AG08395 (cell line): Measurements from ENCODE around the gene ANKS1A.
"Not testable (repeated sequence)": the region's sequence is repeated elsewhere in the genome, so short reads cannot be mapped to it uniquely, and the experiment has no call there.

Source experiments
- DNase-seq: peaks from one replicate; pipeline ENCODE4 v3.0.0; 2012; ENCODE audit warnings: mixed read lengths, low spot score

Gene ANKS1A

GRCh38 chr6:35124356-35124755 is 235.3 kb downstream of the ANKS1A start:
- DNase-seq, result no peak

- DNase-seq, result no peak
Observed at GRCh38 chr6:35128042-35128441, 239.0 kb downstream of the ANKS1A start.

GRCh38 chr6:35128496-35128895 is 239.4 kb downstream of the ANKS1A start:
- DNase-seq, result peak; percentile 41

GRCh38 chr6:35136185-35136584 is 247.1 kb downstream of the ANKS1A start:
- no peak for DNase-seq

GRCh38 chr6:35138191-35138590 is 249.1 kb downstream of the ANKS1A start:
- not testable (repeated sequence) for DNase-seq

- DNase-seq, result no peak
Observed at GRCh38 chr6:35139470-35139869, 250.4 kb downstream of the ANKS1A start.

GRCh38 chr6:35139924-35140638 is 251.0 kb downstream of the ANKS1A start:
- DNase-seq, result peak; percentile 53

- no peak for DNase-seq
Observed at GRCh38 chr6:35140639-35141006, 251.6 kb downstream of the ANKS1A start.
